ENCODE data around the gene GRM2.
"Not testable (repeated sequence)": the region's sequence is repeated elsewhere in the genome, so short reads cannot be mapped to it uniquely, and the experiment has no call there.

The GRM2 gene

GRCh38 chr3:51739110-51739509, 32.2 kb downstream of the GRM2 start:
- no peak overlapping the region for H3K27ac ChIP-seq
- DNase-seq (ENCODE audit: low spot score) = no peak
- POLR2A ChIA-PET (ENCODE audit: low non-redundant PET) = no interaction called here
- CTCF ChIA-PET = no interaction called here
- no peak for TF ChIP-seq CTCF (conservative IDR thresholded peaks at IDR 0.05; ENCODE audit: low read depth)

- H3K27ac ChIP-seq; CTCF ChIA-PET; POLR2A ChIA-PET (ENCODE audit: low non-redundant PET); DNase-seq (ENCODE audit: low spot score): not testable (repeated sequence)
Observed at GRCh38 chr3:51742320-51742719, 35.5 kb downstream of the GRM2 start.

GRCh38 chr3:51742978-51743377, 36.1 kb downstream of the GRM2 start:
- POLR2A ChIA-PET (ENCODE audit: low non-redundant PET); CTCF ChIA-PET: not testable (repeated sequence)

GRCh38 chr3:51747840-51748239, 41.0 kb downstream of the GRM2 start:
- ChIA-PET CTCF (interaction anchor here (0.7 kb wide), 1 partner anchor 28 kb away, joined by 3 read pairs; no protein-coding TSS in a partner anchor), POLR2A (ENCODE audit: low non-redundant PET) (no interaction called here)
- no peak for TF ChIP-seq CTCF (conservative IDR thresholded peaks at IDR 0.05; ENCODE audit: low read depth)
- no peak overlapping the region for H3K27ac ChIP-seq
- no peak for DNase-seq (ENCODE audit: low spot score)

More at GRCh38 chr3:51742978-51743377, 36.1 kb downstream of the GRM2 start:
- not testable (repeated sequence) for DNase-seq (ENCODE audit: low spot score); H3K27ac ChIP-seq

GRCh38 chr3:51748327-51748726, 41.5 kb downstream of the GRM2 start:
- ChIA-PET CTCF (interaction anchor here (0.7 kb wide), 1 partner anchor 29 kb away, joined by 3 read pairs; no protein-coding TSS in a partner anchor), POLR2A (ENCODE audit: low non-redundant PET) (no interaction called here)
- no peak for DNase-seq (ENCODE audit: low spot score)
- no peak overlapping the region for H3K27ac ChIP-seq
- TF ChIP-seq CTCF (conservative IDR thresholded peaks at IDR 0.05; ENCODE audit: low read depth) = no peak

GRCh38 chr3:51750878-51751277, 44.0 kb downstream of the GRM2 start:
- DNase-seq (ENCODE audit: low spot score) = no peak
- ChIA-PET CTCF (no interaction called here), POLR2A (ENCODE audit: low non-redundant PET) (no interaction called here)
- TF ChIP-seq CTCF (conservative IDR thresholded peaks at IDR 0.05; ENCODE audit: low read depth) = no peak
- H3K27ac ChIP-seq = no peak overlapping the region

- ChIA-PET CTCF (no interaction called here), POLR2A (ENCODE audit: low non-redundant PET) (no interaction called here)
- TF ChIP-seq CTCF (conservative IDR thresholded peaks at IDR 0.05; ENCODE audit: low read depth) = no peak
- H3K27ac ChIP-seq = no peak overlapping the region
- no peak for DNase-seq (ENCODE audit: low spot score)
Observed at GRCh38 chr3:51751287-51751686, 44.4 kb downstream of the GRM2 start.

- H3K27ac ChIP-seq; DNase-seq (ENCODE audit: low spot score); POLR2A ChIA-PET (ENCODE audit: low non-redundant PET): not testable (repeated sequence)
- CTCF ChIA-PET = interaction anchor here (0.7 kb wide), 1 partner anchor 10 kb away, joined by 3 read pairs; no protein-coding TSS in a partner anchor
Observed at GRCh38 chr3:51753763-51754750, 47.2 kb downstream of the GRM2 start.
